A673 (cell line): ENCODE measurements around the gene AQP2.

Source experiments
- CTCF ChIP-seq: fragments of 300-800, 200-600 bp; sonication (generic); conservative IDR thresholded peaks from 2 replicates; pipeline ENCODE4 v1.5.1; 2017; ENCODE audit warnings: low read depth, mild to moderate bottlenecking, antibody characterized with exemption, low read length, moderate library complexity, mixed read lengths
- EZH2 ChIP-seq: fragments of 200-600 bp; sonication (generic); IDR thresholded peaks from 2 replicates; pipeline ENCODE4 v1.6.1; 2017; ENCODE audit warnings: borderline replicate concordance, low read depth, mild to moderate bottlenecking, mixed read lengths, antibody characterized with exemption, low read length; ENCODE audit not compliant: poor library complexity, severe bottlenecking

DNA sequence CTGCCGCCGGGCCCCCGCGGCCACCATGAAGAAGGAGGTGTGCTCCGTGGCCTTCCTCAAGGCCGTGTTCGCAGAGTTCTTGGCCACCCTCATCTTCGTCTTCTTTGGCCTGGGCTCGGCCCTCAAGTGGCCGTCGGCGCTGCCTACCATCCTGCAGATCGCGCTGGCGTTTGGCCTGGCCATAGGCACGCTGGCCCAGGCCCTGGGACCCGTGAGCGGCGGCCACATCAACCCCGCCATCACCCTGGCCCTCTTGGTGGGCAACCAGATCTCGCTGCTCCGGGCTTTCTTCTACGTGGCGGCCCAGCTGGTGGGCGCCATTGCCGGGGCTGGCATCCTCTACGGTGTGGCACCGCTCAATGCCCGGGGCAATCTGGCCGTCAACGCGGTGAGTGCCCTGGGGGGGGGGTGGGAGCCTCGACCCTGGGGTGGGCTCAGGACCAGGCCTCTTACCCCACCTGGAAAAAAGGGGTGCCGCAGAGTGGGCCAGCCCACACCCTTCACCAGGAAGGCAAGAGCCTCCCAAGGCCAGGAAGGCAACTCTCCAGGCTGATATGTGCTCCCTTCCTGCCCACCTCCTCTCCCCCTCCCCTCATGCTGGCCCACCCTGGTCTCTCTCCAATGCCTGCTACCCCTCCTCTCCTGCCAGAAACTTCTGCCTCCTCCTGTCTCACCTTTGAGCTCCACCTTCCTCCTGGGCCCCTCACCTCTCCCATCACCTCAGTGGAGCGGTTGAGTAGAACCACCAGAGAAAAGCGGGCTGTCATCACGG is 11.6 kb downstream of the AQP2 start:
- TF ChIP-seq CTCF = no peak
- no peak for TF ChIP-seq EZH2
